Measurements from ENCODE around the gene TMEM45B. TPM values are rescaled to one million over a fixed set of nuclear protein-coding genes. Genes with fewer than 3 reads are reported as not detected.

Gene TMEM45B
- total RNA-seq, 6 experiments from 2014 or later = 10.0 to 126 (median 18.6) TPM

DNA sequence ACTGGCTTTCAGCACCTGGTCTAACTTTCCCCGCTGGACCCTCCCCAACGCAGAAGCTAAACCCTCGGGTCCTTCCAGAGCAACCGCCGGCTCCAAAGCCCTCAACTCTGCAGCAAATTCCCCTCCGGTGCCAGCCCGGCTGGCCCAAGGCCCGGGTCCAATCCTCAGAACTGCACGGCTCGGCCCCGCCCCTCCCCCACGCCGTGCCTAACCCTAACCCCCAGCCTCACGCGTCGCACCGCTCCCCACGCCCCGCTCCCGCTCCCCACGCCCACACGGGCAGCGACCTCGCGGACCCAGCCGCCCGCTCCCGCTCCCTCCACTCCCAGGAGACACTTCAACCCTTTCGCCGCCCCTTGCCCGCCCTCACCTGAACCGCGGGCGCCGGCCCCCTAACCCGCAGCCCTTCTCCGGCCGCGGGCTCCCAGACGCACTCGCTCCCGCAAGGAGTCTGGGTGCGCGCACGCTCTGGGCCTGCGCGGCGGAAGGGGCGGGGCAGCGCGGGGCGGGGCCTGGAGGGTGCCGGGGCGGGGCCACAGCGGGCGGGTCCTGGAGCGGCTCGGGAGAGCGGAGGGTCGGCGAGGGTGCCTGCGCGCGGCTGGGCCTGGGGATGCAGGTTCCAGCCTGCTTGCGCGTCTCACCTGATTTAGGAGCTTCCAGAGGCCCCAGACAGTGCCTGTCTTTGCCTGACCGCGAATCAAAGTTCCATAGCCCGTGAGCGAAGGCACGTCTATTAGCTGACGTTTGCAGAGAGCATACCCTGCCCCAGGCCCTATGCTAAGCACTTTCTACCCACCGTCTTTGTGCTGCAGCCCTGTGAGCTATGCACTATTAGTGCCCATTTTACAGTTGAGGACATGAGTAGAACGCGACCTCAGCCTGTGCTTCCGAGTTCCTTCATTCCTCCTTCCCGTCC, 79.7 kb downstream of the TMEM45B start, which contains the start of gene NFRKB:
Gene NFRKB (minus strand): TSS at position 453 of the 916 bp plus-strand sequence. CDS start 2,729 bp downstream, outside the sequence.
- H3K36me3 ChIP-seq = peaks cover 0 to 21% (median 7%) of the 10 kb centered on the region in 4 donors
- ATAC-seq (peak; percentile 98 to 99 (median 99)), DNase-seq (peak; percentile 90 to 91 (median 91))
- H3K27me3 ChIP-seq = no peaks in the 10 kb centered on the region
- peak within 1 kb of the TSS; percentile 63 to 75 (median 72) for H3K27ac ChIP-seq
- peak within 1 kb of the TSS; percentile 78 to 90 (median 87) for H3K4me3 ChIP-seq
- TF ChIP-seq POLR2A (IDR thresholded peaks at IDR 0.05) (peak; percentile 71), CTCF (IDR thresholded peaks at IDR 0.05) (no peak)
- no peaks in the 10 kb centered on the region for H3K9me3 ChIP-seq
- peaks cover 0 to 7% (median 0%) of the 10 kb centered on the region in 4 donors for H3K4me1 ChIP-seq
- intact Hi-C loops (cut with DNase I) = no loop called here
- WGBS (ENCODE audit: insufficient coverage, low coverage, low lambda C conversion rate, missing lambda C conversion rate) = 1% methylated on average over 13 of the region's 77 CpGs

- no peak for TF ChIP-seq CTCF (IDR thresholded peaks at IDR 0.05)
- Histone ChIP-seq H3K9me3 (no peaks in the 10 kb centered on the region), H3K36me3 (peaks cover 0 to 15% (median 6%) of the 10 kb centered on the region in 4 donors), H3K27ac (peak overlapping the region in 2 of 3 donors; percentile 63 to 75), H3K4me1 (peaks cover 0 to 7% (median 0%) of the 10 kb centered on the region in 4 donors), H3K4me3 (peak overlapping the region; percentile 78 to 90 (median 87)), H3K27me3 (no peaks in the 10 kb centered on the region)
- whole genome bisulfite sequencing (ENCODE audit: insufficient coverage, low coverage, low lambda C conversion rate, missing lambda C conversion rate) = 55% methylated on average over 9 of the region's 9 CpGs
- intact Hi-C loops (cut with DNase I) = no loop called here
- DNase-seq = no peak
- peak in 3 of 4 donors; percentile 4 to 8 (median 6) for ATAC-seq
These were observed 80.4 kb downstream of the TMEM45B start for GRCh38 chr11:129896062-129896461.

DNA sequence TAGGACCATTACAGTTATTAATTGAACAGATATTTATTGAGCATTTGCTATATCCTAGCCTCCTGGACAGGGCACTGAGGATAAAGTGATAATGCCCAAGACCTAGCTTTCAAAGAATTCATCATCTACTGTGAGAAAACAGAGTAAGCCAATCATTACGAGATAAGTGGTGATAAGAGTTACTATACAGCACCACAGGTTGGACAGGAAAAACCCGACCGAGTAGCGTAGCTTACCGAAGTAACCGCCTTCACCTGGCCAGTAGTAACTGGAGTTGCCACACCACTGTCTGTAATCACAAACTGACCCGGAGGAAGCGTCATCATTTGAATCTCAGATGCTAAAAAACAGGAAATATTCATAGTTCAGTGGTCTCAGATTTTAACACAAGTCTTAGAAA, 89.8 kb downstream of the TMEM45B start:
- TF ChIP-seq CTCF (IDR thresholded peaks at IDR 0.05) (no peak), POLR2A (IDR thresholded peaks at IDR 0.05) (no peak)
- ATAC-seq (no peak), DNase-seq (no peak)
- intact Hi-C loops (cut with DNase I) = no loop called here
- no peak overlapping the region for H3K4me3 ChIP-seq
- H3K27me3 ChIP-seq = no peaks in the 10 kb centered on the region
- no peaks in the 10 kb centered on the region for H3K4me1 ChIP-seq
- H3K9me3 ChIP-seq = no peaks in the 10 kb centered on the region
- WGBS (ENCODE audit: insufficient coverage, low coverage, low lambda C conversion rate, missing lambda C conversion rate) = 98% methylated on average over 6 of the region's 8 CpGs
- peaks cover 0 to 16% (median 4%) of the 10 kb centered on the region in 4 donors for H3K36me3 ChIP-seq
- no peak overlapping the region for H3K27ac ChIP-seq

Small RNA genes lying within 50 kb of the gene (small RNA-seq; reads per million reads assigned to genes)
- gene AP003327.1 = 0 reads per million in 2 experiments

Other genes with a start within 250 kb of the TMEM45B start
- gene NFRKB, start 79.7 kb downstream of the TMEM45B start, total RNA-seq = 10 to 100 TPM in 5 of 6 experiments, 1 to 10 TPM in 1; 9.5 to 15.0 (median 11.4) TPM
- 1 to 10 TPM; 3.4 to 6.8 (median 4.4) TPM for gene PRDM10, start 187.0 kb downstream of the TMEM45B start, total RNA-seq